Measurements from ENCODE around the gene CASZ1.

The CASZ1 gene

GRCh38 chr1:10785728-10786638 is 10.5 kb downstream of the CASZ1 start:
- H3K27ac ChIP-seq (ENCODE audit: low read length, poor library complexity, severe bottlenecking): no peak overlapping the region
- no peak overlapping the region for H3K23ac ChIP-seq (ENCODE audit: low read length in 2 of 2)
- H3K4me1 ChIP-seq (ENCODE audit: control insufficient read depth, insufficient read depth, low read depth, low read length): no peaks in the 10 kb centered on the region
- no peak overlapping the region for H3K14ac ChIP-seq (ENCODE audit: low read length in 2 of 2)
- H4K8ac ChIP-seq (ENCODE audit: low read length): no peak overlapping the region
- H2BK120ac ChIP-seq (ENCODE audit: low read depth, low read length): no peak overlapping the region
- no peak overlapping the region for H3K4me3 ChIP-seq (ENCODE audit: insufficient read depth in 1 of 2, low read depth in 1 of 2, low read length in 2 of 2)
- no peaks in the 10 kb centered on the region for H3K9me3 ChIP-seq (ENCODE audit: control insufficient read depth, low read length)
- no peak overlapping the region for H3K18ac ChIP-seq (ENCODE audit: low read depth in 1 of 2, low read length in 2 of 2)
- no peak overlapping the region for H4K91ac ChIP-seq (ENCODE audit: low read length)
- H2BK15ac ChIP-seq (ENCODE audit: low read depth, poor library complexity, severe bottlenecking): no peak overlapping the region
- H3K79me1 ChIP-seq (replicated peaks; ENCODE audit: low read length, poor library complexity, severe bottlenecking): no peaks in the 10 kb centered on the region
- H2BK12ac ChIP-seq (ENCODE audit: low read length in 2 of 2): no peak overlapping the region
- no peak overlapping the region for H2AK5ac ChIP-seq (ENCODE audit: low read length, severe bottlenecking)
- peaks cover 71 to 92% of the 10 kb centered on the region in 2 experiments for H3K27me3 ChIP-seq (ENCODE audit: control insufficient read depth in 1 of 2, insufficient read depth in 1 of 2, low read length in 2 of 2)
- H2AFZ ChIP-seq (ENCODE audit: low read depth, low read length): no peak overlapping the region
- WGBS: 90% methylated on average over 30 of the region's 30 CpGs
- no peak for DNase-seq
- no peak overlapping the region for H3K4me2 ChIP-seq (ENCODE audit: low read length, poor library complexity, severe bottlenecking)
- H3K9ac ChIP-seq (ENCODE audit: low read length): no peak overlapping the region
- H2BK5ac ChIP-seq (ENCODE audit: low read depth, low read length, poor library complexity, severe bottlenecking): no peak overlapping the region
- H3K4ac ChIP-seq (ENCODE audit: low read depth in 1 of 2, low read length in 2 of 2): no peak overlapping the region
- no peaks in the 10 kb centered on the region for H3K36me3 ChIP-seq (ENCODE audit: control insufficient read depth in 1 of 2, insufficient read depth in 2 of 2, low read depth in 1 of 2, low read length in 2 of 2)

- no peak for DNase-seq
- H2BK12ac ChIP-seq (ENCODE audit: low read length in 2 of 2): no peak overlapping the region
Observed at GRCh38 chr1:10784998-10785727, 11.3 kb downstream of the CASZ1 start.

GRCh38 chr1:10782491-10783244 is 13.8 kb downstream of the CASZ1 start:
- Histone ChIP-seq H3K27me3 (ENCODE audit: control insufficient read depth in 1 of 2, insufficient read depth in 1 of 2, low read length in 2 of 2) (peaks cover 47 to 91% of the 10 kb centered on the region in 2 experiments), H3K36me3 (ENCODE audit: control insufficient read depth in 1 of 2, insufficient read depth in 2 of 2, low read depth in 1 of 2, low read length in 2 of 2) (no peaks in the 10 kb centered on the region), H3K14ac (ENCODE audit: low read length in 2 of 2) (no peak overlapping the region), H3K4me3 (ENCODE audit: insufficient read depth in 1 of 2, low read depth in 1 of 2, low read length in 2 of 2) (no peak overlapping the region), H3K9me3 (ENCODE audit: control insufficient read depth, low read length) (no peaks in the 10 kb centered on the region), H3K4me2 (ENCODE audit: low read length, poor library complexity, severe bottlenecking) (no peak overlapping the region), H3K23ac (ENCODE audit: low read length in 2 of 2) (no peak overlapping the region), H3K4ac (ENCODE audit: low read depth in 1 of 2, low read length in 2 of 2) (no peak overlapping the region), H2AK5ac (ENCODE audit: low read length, severe bottlenecking) (no peak overlapping the region), H2AFZ (ENCODE audit: low read depth, low read length) (no peak overlapping the region), H3K9ac (ENCODE audit: low read length) (no peak overlapping the region), H4K8ac (ENCODE audit: low read length) (no peak overlapping the region), H3K27ac (ENCODE audit: low read length, poor library complexity, severe bottlenecking) (no peak overlapping the region), H3K4me1 (ENCODE audit: control insufficient read depth, insufficient read depth, low read depth, low read length) (peaks cover 2% of the 10 kb centered on the region), H4K91ac (ENCODE audit: low read length) (no peak overlapping the region), H2BK15ac (ENCODE audit: low read depth, poor library complexity, severe bottlenecking) (no peak overlapping the region), H2BK5ac (ENCODE audit: low read depth, low read length, poor library complexity, severe bottlenecking) (no peak overlapping the region), H3K79me1 (replicated peaks; ENCODE audit: low read length, poor library complexity, severe bottlenecking) (no peaks in the 10 kb centered on the region), H3K18ac (ENCODE audit: low read depth in 1 of 2, low read length in 2 of 2) (no peak overlapping the region), H2BK120ac (ENCODE audit: low read depth, low read length) (no peak overlapping the region), H2BK12ac (ENCODE audit: low read length in 2 of 2) (no peak overlapping the region)
- DNase-seq: no peak
- 83% methylated on average over 21 of the region's 24 CpGs for WGBS

More at GRCh38 chr1:10784998-10785727, 11.3 kb downstream of the CASZ1 start:
- H3K4me3 ChIP-seq (ENCODE audit: insufficient read depth in 1 of 2, low read depth in 1 of 2, low read length in 2 of 2): no peak overlapping the region
- H3K27ac ChIP-seq (ENCODE audit: low read length, poor library complexity, severe bottlenecking): no peak overlapping the region
- no peak overlapping the region for H2AK5ac ChIP-seq (ENCODE audit: low read length, severe bottlenecking)
- no peak overlapping the region for H3K4me2 ChIP-seq (ENCODE audit: low read length, poor library complexity, severe bottlenecking)
- no peak overlapping the region for H3K9ac ChIP-seq (ENCODE audit: low read length)
- no peak overlapping the region for H3K14ac ChIP-seq (ENCODE audit: low read length in 2 of 2)
- H4K91ac ChIP-seq (ENCODE audit: low read length): no peak overlapping the region
- H2AFZ ChIP-seq (ENCODE audit: low read depth, low read length): no peak overlapping the region
- H3K9me3 ChIP-seq (ENCODE audit: control insufficient read depth, low read length): no peaks in the 10 kb centered on the region
- H3K79me1 ChIP-seq (replicated peaks; ENCODE audit: low read length, poor library complexity, severe bottlenecking): no peaks in the 10 kb centered on the region
- H2BK15ac ChIP-seq (ENCODE audit: low read depth, poor library complexity, severe bottlenecking): no peak overlapping the region
- H3K27me3 ChIP-seq (ENCODE audit: control insufficient read depth in 1 of 2, insufficient read depth in 1 of 2, low read length in 2 of 2): peaks cover 67 to 92% of the 10 kb centered on the region in 2 experiments
- H3K18ac ChIP-seq (ENCODE audit: low read depth in 1 of 2, low read length in 2 of 2): no peak overlapping the region
- 81% methylated on average over 11 of the region's 11 CpGs for WGBS
- H2BK120ac ChIP-seq (ENCODE audit: low read depth, low read length): no peak overlapping the region
- no peak overlapping the region for H3K23ac ChIP-seq (ENCODE audit: low read length in 2 of 2)
- no peak overlapping the region for H4K8ac ChIP-seq (ENCODE audit: low read length)
- no peaks in the 10 kb centered on the region for H3K4me1 ChIP-seq (ENCODE audit: control insufficient read depth, insufficient read depth, low read depth, low read length)
- no peak overlapping the region for H3K4ac ChIP-seq (ENCODE audit: low read depth in 1 of 2, low read length in 2 of 2)
- H2BK5ac ChIP-seq (ENCODE audit: low read depth, low read length, poor library complexity, severe bottlenecking): no peak overlapping the region
- no peaks in the 10 kb centered on the region for H3K36me3 ChIP-seq (ENCODE audit: control insufficient read depth in 1 of 2, insufficient read depth in 2 of 2, low read depth in 1 of 2, low read length in 2 of 2)

Data from mesenchymal stem cell (in vitro differentiated cells and primary cell).